K562 (cell line): ENCODE measurements around the gene LSM4. TPM values are rescaled to one million over a fixed set of nuclear protein-coding genes. Genes with fewer than 3 reads are reported as not detected.

Source experiments
- ATF2 ChIP-seq: sonication (generic); formaldehyde crosslinking; IDR thresholded peaks from 2 replicates; pipeline ENCODE4 v1.8.1; 2022; ENCODE audit warnings: missing genetic modification reagents
- BDP1 ChIP-seq: IDR thresholded peaks from 3 replicates; pipeline ENCODE4 v1.6.1; 2011; ENCODE audit not compliant: insufficient read length, insufficient read depth
- CAMTA2 ChIP-seq: fragments of 250-450 bp; sonication (Bioruptor Pico); conservative IDR thresholded peaks from 2 replicates; pipeline ENCODE4 v1.5.1; 2022
- CREM ChIP-seq: IDR thresholded peaks from 2 replicates; pipeline ENCODE4 v1.6.1; 2014; ENCODE audit warnings: antibody characterized with exemption, low read depth
- DMBX1 ChIP-seq: fragments of 250-450 bp; sonication (Bioruptor Pico); IDR thresholded peaks from 2 replicates; pipeline ENCODE4 v1.8.0; 2022; ENCODE audit warnings: inconsistent platforms, mild to moderate bottlenecking, moderate library complexity, borderline replicate concordance
- ERF ChIP-seq: fragments of 450-650 bp; formaldehyde crosslinking; IDR thresholded peaks from 2 replicates; pipeline ENCODE4 v1.4.0; 2020; ENCODE audit warnings: mild to moderate bottlenecking, mixed read lengths
- GABPB2 ChIP-seq: fragments of 250-450 bp; sonication (Bioruptor Pico); conservative IDR thresholded peaks from 2 replicates; pipeline ENCODE4 v1.5.1; 2021; ENCODE audit warnings: mild to moderate bottlenecking
- HMGXB4 ChIP-seq: sonication (generic); formaldehyde crosslinking; IDR thresholded peaks from 2 replicates; pipeline ENCODE4 v1.8.1; 2023; ENCODE audit warnings: mild to moderate bottlenecking, missing genetic modification reagents
- IFI16 ChIP-seq: fragments of 250-450 bp; sonication (Bioruptor Pico); IDR thresholded peaks from 2 replicates; pipeline ENCODE4 v2.1.2; 2022; ENCODE audit warnings: mild to moderate bottlenecking, inconsistent platforms
- KDM4B ChIP-seq, 2 experiments: fragments of 450-650 bp in 1 of 2; sonication (generic) in 1 of 2; IDR thresholded peaks; 2 replicates each; pipeline ENCODE4 v1.6.1; 2016 to 2017; ENCODE audit warnings: borderline replicate concordance in 2 of 2, antibody characterized with exemption in 1 of 2, low read depth in 1 of 2, mild to moderate bottlenecking in 1 of 2
- MCM7 ChIP-seq, 2 experiments: fragments of 450-650 bp; IDR thresholded peaks; 2 replicates each; pipeline ENCODE4 v1.6.1; 2016 to 2018
- MTA2 ChIP-seq: fragments of 450-650 bp; IDR thresholded peaks from 2 replicates; pipeline ENCODE4 v1.6.1; 2016; ENCODE audit warnings: low read depth
- NFATC3 ChIP-seq: fragments of 450-650 bp; IDR thresholded peaks from 2 replicates; pipeline ENCODE4 v1.6.1; 2017; ENCODE audit warnings: mild to moderate bottlenecking
- SOX6 ChIP-seq: fragments of 450-650 bp; IDR thresholded peaks from 2 replicates; pipeline ENCODE4 v1.6.1; 2014; ENCODE audit warnings: mild to moderate bottlenecking
- SREBF2 ChIP-seq: sonication (generic); formaldehyde crosslinking; IDR thresholded peaks from 2 replicates; pipeline ENCODE4 v1.4.0; 2020; ENCODE audit warnings: mild to moderate bottlenecking, missing genetic modification reagents
- SRSF7 ChIP-seq: fragments of 200-400 bp; formaldehyde crosslinking; optimal IDR thresholded peaks from 2 replicates; pipeline ENCODE3; 2017; ENCODE audit warnings: mild to moderate bottlenecking, low read depth, low read length
- TFAM ChIP-seq: fragments of 250-450 bp; sonication (Bioruptor Pico); conservative IDR thresholded peaks from 2 replicates; pipeline ENCODE4 v1.5.0; 2021; ENCODE audit warnings: mild to moderate bottlenecking, moderate library complexity
- ZNF77 ChIP-seq: fragments of 250-450 bp; sonication (Bioruptor Pico); IDR thresholded peaks from 2 replicates; pipeline ENCODE4 v1.5.0; 2020
- polyA plus RNA-seq, 8 experiments: library from polyadenylated mRNA; depleted of rRNA in 4 of 8; stranded (reverse) in 5 of 8; unstranded in 3 of 8; fragments of >200 nt; fragmentation: Nextera tagmentation in 2 of 8; fragmentation: Illumina TruSeq in 1 of 8; extraction: Ambion mirVana in 2 of 8; extraction: Trizol in 1 of 8; gene quantifications; 2 replicates each; pipeline versions ENCODE4 v1.2.1 to v1.2.3, GENCODE V29; 2011 to 2014; ENCODE audit warnings: inconsistent platforms in 1 of 8, missing spikeins in 1 of 8
- total RNA-seq, 7 experiments: library from RNA; depleted of rRNA in 6 of 7; stranded (reverse); fragments of >200 nt in 6 of 7; fragmentation: Illumina TruSeq in 2 of 7; extraction: Trizol in 2 of 7; gene quantifications; 2 replicates each; pipeline versions ENCODE4 v1.2.1 to v1.2.3, GENCODE V29; 2011 to 2021; ENCODE audit warnings: low replicate concordance in 1 of 7
- TF ChIP-seq, protein P1 (sequence below), 2 experiments: fragments of 450-650 bp in 1 of 2; sonication (generic) in 1 of 2; formaldehyde crosslinking; conservative IDR thresholded peaks; 2 replicates each; pipeline versions ENCODE4 v1.4.0 to v1.8.1; 2020 to 2022; ENCODE audit warnings: mild to moderate bottlenecking in 1 of 2, missing genetic modification reagents in 1 of 2
- TF ChIP-seq, protein P2 (sequence below): fragments of 250-450 bp; sonication (Bioruptor Pico); IDR thresholded peaks from 2 replicates; pipeline ENCODE4 v1.8.0; 2022; ENCODE audit warnings: moderate library complexity, mild to moderate bottlenecking, inconsistent platforms
- TF ChIP-seq, protein P3 (sequence below): fragments of 250-450 bp; sonication (Bioruptor Pico); IDR thresholded peaks from 2 replicates; pipeline ENCODE4 v1.5.0; 2020; ENCODE audit warnings: mild to moderate bottlenecking, borderline replicate concordance

Gene LSM4
- total and polyA plus RNA-seq, 9 of the 15 experiments (the other 6 are each of a cell fraction or from before 2014, with no cell fraction given) = 11.9 to 763 (median 202) TPM

- TF ChIP-seq, protein P1, sequence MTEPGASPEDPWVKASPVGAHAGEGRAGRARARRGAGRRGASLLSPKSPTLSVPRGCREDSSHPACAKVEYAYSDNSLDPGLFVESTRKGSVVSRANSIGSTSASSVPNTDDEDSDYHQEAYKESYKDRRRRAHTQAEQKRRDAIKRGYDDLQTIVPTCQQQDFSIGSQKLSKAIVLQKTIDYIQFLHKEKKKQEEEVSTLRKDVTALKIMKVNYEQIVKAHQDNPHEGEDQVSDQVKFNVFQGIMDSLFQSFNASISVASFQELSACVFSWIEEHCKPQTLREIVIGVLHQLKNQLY (CRISPR knock-in tag; conservative IDR thresholded peaks at IDR 0.05) = no peak
- TF ChIP-seq SRSF7 = no peak
- no peak for TF ChIP-seq CAMTA2 (CRISPR knock-in tag)
- no peak for TF ChIP-seq MCM7 (IDR thresholded peaks at IDR 0.05)
- no peak for TF ChIP-seq ZNF77
- TF ChIP-seq SOX6 = no peak
- TF ChIP-seq TFAM (CRISPR knock-in tag) = no peak
- no peak for TF ChIP-seq DMBX1
- TF ChIP-seq KDM4B (IDR thresholded peaks at IDR 0.05; ENCODE audit: borderline replicate concordance in 2 of 2, low read depth in 1 of 2) = no peak
- TF ChIP-seq, protein P2, sequence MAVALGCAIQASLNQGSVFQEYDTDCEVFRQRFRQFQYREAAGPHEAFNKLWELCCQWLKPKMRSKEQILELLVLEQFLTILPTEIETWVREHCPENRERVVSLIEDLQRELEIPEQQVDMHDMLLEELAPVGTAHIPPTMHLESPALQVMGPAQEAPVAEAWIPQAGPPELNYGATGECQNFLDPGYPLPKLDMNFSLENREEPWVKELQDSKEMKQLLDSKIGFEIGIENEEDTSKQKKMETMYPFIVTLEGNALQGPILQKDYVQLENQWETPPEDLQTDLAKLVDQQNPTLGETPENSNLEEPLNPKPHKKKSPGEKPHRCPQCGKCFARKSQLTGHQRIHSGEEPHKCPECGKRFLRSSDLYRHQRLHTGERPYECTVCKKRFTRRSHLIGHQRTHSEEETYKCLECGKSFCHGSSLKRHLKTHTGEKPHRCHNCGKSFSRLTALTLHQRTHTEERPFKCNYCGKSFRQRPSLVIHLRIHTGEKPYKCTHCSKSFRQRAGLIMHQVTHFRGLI (CRISPR knock-in tag) = no peak
- TF ChIP-seq BDP1 = no peak
- no peak for TF ChIP-seq SREBF2 (CRISPR knock-in tag)
- TF ChIP-seq NFATC3 = no peak
- TF ChIP-seq HMGXB4 (CRISPR knock-in tag) = no peak
- TF ChIP-seq IFI16 (CRISPR knock-in tag) = no peak
- no peak for TF ChIP-seq MTA2
- TF ChIP-seq, protein P3, sequence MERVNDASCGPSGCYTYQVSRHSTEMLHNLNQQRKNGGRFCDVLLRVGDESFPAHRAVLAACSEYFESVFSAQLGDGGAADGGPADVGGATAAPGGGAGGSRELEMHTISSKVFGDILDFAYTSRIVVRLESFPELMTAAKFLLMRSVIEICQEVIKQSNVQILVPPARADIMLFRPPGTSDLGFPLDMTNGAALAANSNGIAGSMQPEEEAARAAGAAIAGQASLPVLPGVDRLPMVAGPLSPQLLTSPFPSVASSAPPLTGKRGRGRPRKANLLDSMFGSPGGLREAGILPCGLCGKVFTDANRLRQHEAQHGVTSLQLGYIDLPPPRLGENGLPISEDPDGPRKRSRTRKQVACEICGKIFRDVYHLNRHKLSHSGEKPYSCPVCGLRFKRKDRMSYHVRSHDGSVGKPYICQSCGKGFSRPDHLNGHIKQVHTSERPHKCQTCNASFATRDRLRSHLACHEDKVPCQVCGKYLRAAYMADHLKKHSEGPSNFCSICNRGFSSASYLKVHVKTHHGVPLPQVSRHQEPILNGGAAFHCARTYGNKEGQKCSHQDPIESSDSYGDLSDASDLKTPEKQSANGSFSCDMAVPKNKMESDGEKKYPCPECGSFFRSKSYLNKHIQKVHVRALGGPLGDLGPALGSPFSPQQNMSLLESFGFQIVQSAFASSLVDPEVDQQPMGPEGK (CRISPR knock-in tag) = no peak
- TF ChIP-seq ATF2 (CRISPR knock-in tag) = no peak
- no peak for TF ChIP-seq ERF (CRISPR knock-in tag)
- TF ChIP-seq CREM = no peak
- no peak for TF ChIP-seq GABPB2 (CRISPR knock-in tag)
Measured at GRCh38 chr19:18278521-18279265, 44.2 kb downstream of the LSM4 start (continued).
